Neural cell (in vitro differentiated cells): ENCODE results near the gene MARK2. TPM values are rescaled to one million over a fixed set of nuclear protein-coding genes. Genes with fewer than 3 reads are reported as not detected.

Experiments
- H2AFZ ChIP-seq: fragments of 200-600, 300-800 bp; sonication (generic), shearing (Covaris generic); 2 replicates; pipeline ENCODE4 v1.6.0; 2014; ENCODE audit warnings: low read depth, mild to moderate bottlenecking, antibody characterized with exemption, low read length, moderate library complexity
- H3F3A ChIP-seq: fragments of 200-600 bp; shearing (Covaris generic); 2 replicates; pipeline ENCODE4 v1.6.1; 2016; ENCODE audit warnings: mild to moderate bottlenecking, moderate library complexity, mixed read lengths, antibody characterized with exemption, low read length; ENCODE audit not compliant: insufficient read depth, poor library complexity, severe bottlenecking
- H3K27ac ChIP-seq: fragments of 200-600, 300-800 bp; sonication (generic), shearing (Covaris generic); 2 replicates; pipeline ENCODE4 v1.5.1; 2014; ENCODE audit warnings: mild to moderate bottlenecking, low read length, moderate library complexity
- H3K27me3 ChIP-seq: fragments of 300-800, 200-600 bp; sonication (generic), shearing (Covaris generic); 2 replicates; pipeline ENCODE4 v1.6.0; 2014; ENCODE audit warnings: mild to moderate bottlenecking, low read depth, low read length, moderate library complexity; ENCODE audit not compliant: insufficient read depth
- H3K36me3 ChIP-seq: fragments of 300-800, 200-600 bp; sonication (generic), shearing (Covaris generic); 2 replicates; pipeline ENCODE4 v1.5.1; 2014; ENCODE audit warnings: mild to moderate bottlenecking, antibody characterized with exemption, low read length, moderate library complexity; ENCODE audit not compliant: insufficient read depth
- H3K4me2 ChIP-seq: fragments of 300-800, 200-600 bp; sonication (generic), shearing (Covaris generic); 2 replicates; pipeline ENCODE4 v1.6.0; 2014; ENCODE audit warnings: mild to moderate bottlenecking, low read length
- H3K4me3 ChIP-seq: fragments of 300-800, 200-600 bp; sonication (generic), shearing (Covaris generic); 2 replicates; pipeline ENCODE4 v1.5.1; 2014; ENCODE audit warnings: mild to moderate bottlenecking, low read length, moderate library complexity
- H3K79me2 ChIP-seq: fragments of 200-600 bp; shearing (Covaris generic); replicated peaks from 2 replicates; pipeline ENCODE4 v1.6.0; 2014; ENCODE audit warnings: mild to moderate bottlenecking, low read length, moderate library complexity; ENCODE audit not compliant: insufficient read depth
- H3K9ac ChIP-seq: fragments of 300-800, 200-600 bp; sonication (generic), shearing (Covaris generic); 2 replicates; pipeline ENCODE4 v1.6.1; 2016; ENCODE audit warnings: mild to moderate bottlenecking, low read length, mixed read lengths
- H3K9me2 ChIP-seq: fragments of 200-600 bp; shearing (Covaris generic); 2 replicates; pipeline ENCODE4 v1.6.1; 2016; ENCODE audit warnings: mild to moderate bottlenecking, low read length, mixed read lengths; ENCODE audit not compliant: insufficient read depth
- H3K9me3 ChIP-seq: fragments of 200-600, 300-800 bp; sonication (generic), shearing (Covaris generic); 2 replicates; pipeline ENCODE4 v1.6.1; 2016; ENCODE audit warnings: mild to moderate bottlenecking, mixed run types, low read length, moderate library complexity, mixed read lengths
- H4K20me1 ChIP-seq: fragments of 200-600 bp; shearing (Covaris generic); 2 replicates; pipeline ENCODE4 v1.6.1; 2016; ENCODE audit warnings: mild to moderate bottlenecking, mixed run types; ENCODE audit not compliant: insufficient read depth
- CTCF ChIP-seq: fragments of 450-650 bp; IDR thresholded peaks from 2 replicates; pipeline ENCODE4 v1.5.1; 2014; ENCODE audit warnings: antibody characterized with exemption, mild to moderate bottlenecking, moderate library complexity; ENCODE audit not compliant: poor library complexity, severe bottlenecking
- EP300 ChIP-seq: fragments of 450-650 bp; conservative IDR thresholded peaks from 2 replicates; pipeline ENCODE4 v1.6.1; 2014; ENCODE audit warnings: antibody characterized with exemption, mild to moderate bottlenecking, moderate library complexity; ENCODE audit not compliant: poor library complexity, severe bottlenecking
- EZH2 ChIP-seq: fragments of 200-600, 300-800 bp; shearing (Covaris generic), sonication (generic); IDR thresholded peaks from 2 replicates; pipeline ENCODE4 v1.6.1; 2014; ENCODE audit warnings: antibody characterized with exemption, low read length, borderline replicate concordance, mild to moderate bottlenecking; ENCODE audit not compliant: insufficient read depth, poor library complexity, severe bottlenecking
- MXI1 ChIP-seq: fragments of 450-650 bp; conservative IDR thresholded peaks from 2 replicates; pipeline ENCODE4 v1.6.1; 2014; ENCODE audit warnings: antibody characterized with exemption, mild to moderate bottlenecking; ENCODE audit not compliant: poor library complexity, severe bottlenecking
- POLR2AphosphoS5 ChIP-seq: IDR thresholded peaks from 2 replicates; pipeline ENCODE4 v1.6.1; 2012
- RAD21 ChIP-seq: fragments of 450-650 bp; conservative IDR thresholded peaks from 2 replicates; pipeline ENCODE4 v1.6.1; 2014; ENCODE audit warnings: antibody characterized with exemption, mild to moderate bottlenecking, moderate library complexity
- REST ChIP-seq: IDR thresholded peaks from 2 replicates; pipeline ENCODE4 v1.6.1; 2012; ENCODE audit warnings: borderline replicate concordance
- SMC3 ChIP-seq: fragments of 450-650 bp; conservative IDR thresholded peaks from 2 replicates; pipeline ENCODE4 v1.6.1; 2014; ENCODE audit warnings: antibody characterized with exemption, mild to moderate bottlenecking, moderate library complexity; ENCODE audit not compliant: poor library complexity
- TAF1 ChIP-seq: IDR thresholded peaks from 2 replicates; pipeline ENCODE4 v1.6.1; 2012; ENCODE audit warnings: low read depth
- polyA plus RNA-seq: library from polyadenylated mRNA; depleted of rRNA; stranded (reverse); fragments of >200 nt; gene quantifications from 2 replicates; pipeline ENCODE4 v1.2.3, GENCODE V29; 2014

The MARK2 gene
- polyA plus RNA-seq, 1 donor from 2014 or later = 11.3 TPM

- peak overlapping the region; percentile 86 for H3K9ac ChIP-seq
- no peak overlapping the region for H2AFZ ChIP-seq
- H3K4me2 ChIP-seq = peak overlapping the region; percentile 92
- H3K27me3 ChIP-seq = no peaks in the 10 kb centered on the region
- peak overlapping the region; percentile 74 for H3K4me3 ChIP-seq
- no peaks in the 10 kb centered on the region for H3F3A ChIP-seq
- H3K27ac ChIP-seq = peak overlapping the region; percentile 38
- H3K9me3 ChIP-seq = no peaks in the 10 kb centered on the region
- H3K9me2 ChIP-seq = no peaks in the 10 kb centered on the region
- H3K79me2 ChIP-seq = peaks cover 54% of the 10 kb centered on the region
- no peaks in the 10 kb centered on the region for H3K36me3 ChIP-seq
- H4K20me1 ChIP-seq = peaks cover 10% of the 10 kb centered on the region
- TF ChIP-seq REST (no peak), MXI1 (peak; percentile 42), POLR2AphosphoS5 (peak; percentile 4), TAF1 (no peak), EP300 (no peak), EZH2 (no peak), CTCF (no peak), SMC3 (peak; percentile 6), RAD21 (no peak)
Observed at GRCh38 chr11:63839508-63840355, 822 bp downstream of the MARK2 start.

DNA sequence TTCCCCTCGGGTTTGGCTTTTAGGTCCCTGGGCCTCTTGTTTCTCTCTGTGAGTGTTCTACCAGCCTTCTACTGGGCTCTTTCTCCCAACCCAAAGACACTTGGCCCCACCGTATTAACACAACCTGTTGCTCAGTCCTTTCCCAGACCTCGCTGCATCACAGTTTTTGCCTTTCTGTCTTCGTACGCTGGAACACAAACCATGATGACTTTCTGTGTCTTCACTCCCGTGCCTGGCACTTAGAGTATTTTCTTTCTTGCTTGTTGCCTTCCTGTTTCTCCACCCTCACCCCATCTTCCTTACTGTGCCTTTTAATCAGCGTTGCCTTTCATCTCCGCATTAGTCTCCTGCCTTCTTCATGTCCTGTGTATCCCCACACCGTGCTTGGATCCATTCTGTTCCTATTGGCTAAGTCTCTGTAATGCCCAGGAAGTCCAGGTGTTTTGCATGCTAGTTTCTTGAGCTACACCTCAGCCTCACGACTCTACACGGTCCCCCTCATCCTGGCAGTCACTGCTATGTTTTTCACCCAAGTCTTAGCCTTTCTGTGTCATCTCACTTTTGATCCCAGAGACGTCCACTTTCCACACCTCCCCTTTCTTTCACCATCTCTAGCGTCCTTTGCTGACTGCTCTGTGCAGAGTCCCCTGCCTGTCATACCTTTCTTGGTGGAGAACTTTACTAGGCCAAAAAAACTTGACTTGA, 1.6 kb downstream of the MARK2 start:
- H2AFZ ChIP-seq = no peak overlapping the region
- peaks cover 10% of the 10 kb centered on the region for H4K20me1 ChIP-seq
- H3K27ac ChIP-seq = peak overlapping the region; percentile 38
- H3K9ac ChIP-seq = peak overlapping the region; percentile 86
- H3K9me3 ChIP-seq = no peaks in the 10 kb centered on the region
- H3K79me2 ChIP-seq = peaks cover 59% of the 10 kb centered on the region
- TF ChIP-seq TAF1 (no peak), EZH2 (no peak), REST (no peak), POLR2AphosphoS5 (peak; percentile 2), MXI1 (no peak), RAD21 (no peak)
- no peaks in the 10 kb centered on the region for H3K27me3 ChIP-seq
- H3F3A ChIP-seq = no peaks in the 10 kb centered on the region
- H3K9me2 ChIP-seq = no peaks in the 10 kb centered on the region
- H3K4me3 ChIP-seq = peak overlapping the region; percentile 74
- no peaks in the 10 kb centered on the region for H3K36me3 ChIP-seq
- peak overlapping the region; percentile 92 for H3K4me2 ChIP-seq
